HepG2 (cell line): ENCODE measurements around the gene PLAA. TPM values are rescaled to one million over a fixed set of nuclear protein-coding genes. Genes with fewer than 3 reads are reported as not detected.
A peak's percentile ranks its signal among the peaks of the same experiment; 100 is the strongest.

Source experiments
- ATAC-seq: fragments of 200-7000 bp; cut with Tn5 transposase; 3 replicates; pipeline ENCODE4 v1.9.1; 2020; ENCODE audit warnings: mild to moderate bottlenecking, moderate library complexity
- Bru-seq: library from RNA; stranded (reverse); fragments of 400-500 nt; gene quantifications from one replicate; lab custom pipeline; 2021; lab: Mats Ljungman, UMichigan
- BruChase-seq, 2 experiments: library from RNA; stranded (reverse); fragments of 400-500 nt; gene quantifications; one replicate each; lab custom pipeline; 2021; lab: Mats Ljungman, UMichigan
- BruUV-seq: library from RNA; stranded (reverse); fragments of 400-500 nt; replicated peaks from 2 replicates; lab custom pipeline; 2021; lab: Mats Ljungman, UMichigan
- CTCF ChIA-PET: fragments of 300-600 bp; formaldehyde crosslinking; extraction: SDS; loops from one replicate; lab custom pipeline; 2021; ENCODE audit warnings: low total read pairs, inconsistent platforms, low intra/inter-chr PET ratio; lab: Yijun Ruan, JAX
- POLR2A ChIA-PET: fragments of 350-600 bp; sonication (Branson Sonifier 250); formaldehyde crosslinking; loops from one replicate; lab custom pipeline; 2020; ENCODE audit warnings: antibody characterized with exemption, inconsistent platforms; lab: Yijun Ruan, JAX
- DNase-seq: peaks from one replicate; pipeline ENCODE4 v3.0.0-alpha.2; 2015; ENCODE audit warnings: low spot score
- FAIRE-seq: peaks from 3 replicates; lab custom pipeline; 2011; peaks lifted over from hg19 to GRCh38; lab: Jason Lieb, UNC
- H2AFZ ChIP-seq: one replicate; pipeline ENCODE4 v1.6.1; 2011; ENCODE audit warnings: low read length, inconsistent platforms
- H3K27ac ChIP-seq: fragments of 300-600 bp; 3 replicates; pipeline ENCODE4 v1.8.0; 2011; ENCODE audit warnings: mixed run types, mild to moderate bottlenecking, mixed read lengths, low read length, inconsistent platforms; ENCODE audit not compliant: insufficient read depth; ENCODE audit errors: extremely low read length
- H3K27me3 ChIP-seq, 2 experiments: fragments of 200-600 bp in 1 of 2; 2 replicates in 1 of 2; 3 replicates in 1 of 2; pipeline versions ENCODE4 v1.6.0 to v1.8.0; 2011; ENCODE audit warnings: low read length in 2 of 2, mild to moderate bottlenecking in 2 of 2, moderate library complexity in 2 of 2, inconsistent platforms in 1 of 2; ENCODE audit not compliant: insufficient read depth in 2 of 2, control insufficient read depth in 1 of 2
- H3K36me3 ChIP-seq, 2 experiments: fragments of 200-600 bp in 1 of 2; replicated peaks in 1 of 2; 2 replicates in 1 of 2; 3 replicates in 1 of 2; pipeline versions ENCODE4 v1.5.1 to v1.8.0; 2011; ENCODE audit warnings: low read length in 2 of 2, inconsistent platforms in 1 of 2; ENCODE audit not compliant: insufficient read depth in 2 of 2, control insufficient read depth in 1 of 2
- H3K4me1 ChIP-seq: 2 replicates; pipeline ENCODE4 v1.5.1; 2012; ENCODE audit warnings: low read length, inconsistent platforms; ENCODE audit not compliant: insufficient read depth
- H3K4me2 ChIP-seq: 2 replicates; pipeline ENCODE4 v1.6.0; 2011; ENCODE audit warnings: low read depth, low read length, inconsistent platforms
- H3K4me3 ChIP-seq, 3 experiments: fragments of 200-600 bp in 1 of 3; sonication (generic), shearing (Covaris generic) in 1 of 3; replicated peaks in 1 of 3; 2 replicates each; pipeline ENCODE4 v1.5.1; 2011 to 2016; ENCODE audit warnings: low read length in 3 of 3, inconsistent platforms in 2 of 3, low read depth in 2 of 3, mild to moderate bottlenecking in 2 of 3, control low read depth in 1 of 3, mixed read lengths in 1 of 3; ENCODE audit not compliant: insufficient read depth in 1 of 3
- H3K79me2 ChIP-seq: one replicate; pipeline ENCODE4 v1.6.1; 2011; ENCODE audit warnings: low read length, inconsistent platforms; ENCODE audit not compliant: insufficient read depth
- H3K9ac ChIP-seq: 2 replicates; pipeline ENCODE4 v1.6.0; 2011; ENCODE audit warnings: mild to moderate bottlenecking, low read depth, low read length, inconsistent platforms; ENCODE audit not compliant: insufficient read depth
- H3K9me3 ChIP-seq: 2 replicates; pipeline ENCODE4 v1.5.1; 2012; ENCODE audit warnings: mild to moderate bottlenecking, low read length
- H4K20me1 ChIP-seq: 2 replicates; pipeline ENCODE4 v1.6.0; 2011; ENCODE audit warnings: inconsistent platforms, mild to moderate bottlenecking, low read length, moderate library complexity; ENCODE audit not compliant: insufficient read depth
- DRAP1 ChIP-seq: IDR thresholded peaks from 2 replicates; pipeline ENCODE4 v1.6.1; 2016; ENCODE audit warnings: missing genetic modification reagents, missing compliant biosample characterization
- PHF8 ChIP-seq: sonication (generic); formaldehyde crosslinking; IDR thresholded peaks from 2 replicates; pipeline ENCODE4 v1.5.0; 2020; ENCODE audit warnings: missing genetic modification reagents
- ZNF33B ChIP-seq: sonication (generic); formaldehyde crosslinking; IDR thresholded peaks from 2 replicates; pipeline ENCODE4 v1.5.1; 2020; ENCODE audit warnings: mild to moderate bottlenecking, missing genetic modification reagents
- ZNF503 ChIP-seq: sonication (generic); formaldehyde crosslinking; IDR thresholded peaks from 2 replicates; pipeline ENCODE4 v1.4.0; 2020; ENCODE audit warnings: missing genetic modification reagents
- ZNF574 ChIP-seq: sonication (generic); formaldehyde crosslinking; IDR thresholded peaks from 2 replicates; pipeline ENCODE4 v1.4.0; 2020; ENCODE audit warnings: missing genetic modification reagents
- ZSCAN5A ChIP-seq: sonication (generic); formaldehyde crosslinking; IDR thresholded peaks from 2 replicates; pipeline ENCODE4 v1.8.0; 2022; ENCODE audit warnings: mild to moderate bottlenecking, missing genetic modification reagents, borderline replicate concordance
- WGBS: methylation state at CpG from one replicate; pipeline ENCODE4 v1.1.6; 2017; ENCODE audit warnings: low lambda C conversion rate; 5-methylcytosine and 5-hydroxymethylcytosine counted together
- in situ Hi-C: cut with HindIII; loops from 2 replicates; pipeline ENCODE4 v1.10.0; 2017; ENCODE audit warnings: low pct_unique_long_range_greater_than_20kb; ENCODE audit not compliant: extremely low pct_ligation_motif_present
- intact Hi-C: fragments of 100-400 bp; cut with micrococcal nuclease; formaldehyde crosslinking; loops from one replicate; pipeline ENCODE4 v1.10.0; 2022; ENCODE audit not compliant: unreplicated experiment
- long read RNA-seq, 2 experiments: library from RNA in 1 of 2; library from polyadenylated mRNA in 1 of 2; stranded (forward) in 1 of 2; unstranded in 1 of 2; transcript quantifications; one replicate each; pipeline ENCODE4 v2.0.0, GENCODE V29; 2019 to 2022
- polyA minus RNA-seq, 3 experiments: library from RNA; depleted of rRNA, polyadenylated mRNA; stranded (reverse); fragments of >200 nt; gene quantifications; 2 replicates each; pipeline ENCODE4 v1.2.3, GENCODE V29; 2011; ENCODE audit warnings: low replicate concordance in 1 of 3
- polyA plus RNA-seq, 8 experiments: library from polyadenylated mRNA; depleted of rRNA in 3 of 8; stranded (reverse) in 7 of 8; unstranded in 1 of 8; fragments of >200 nt; fragmentation: Illumina TruSeq in 4 of 8; extraction: Trizol in 4 of 8; gene quantifications; 2 replicates each; pipeline versions ENCODE4 v1.2.1 to v1.2.3, GENCODE V29; 2011 to 2016; ENCODE audit warnings: low read depth in 4 of 8, missing spikeins in 1 of 8, mixed read lengths in 1 of 8; ENCODE audit not compliant: insufficient read depth in 1 of 8
- total RNA-seq, 5 experiments: library from RNA; depleted of rRNA; stranded (reverse); fragments of >200 nt; fragmentation: Illumina TruSeq; extraction: Trizol; gene quantifications; 2 replicates each; pipeline ENCODE4 v1.2.3, GENCODE V29; 2016; ENCODE audit warnings: low read depth in 1 of 5

PLAA gene
- total RNA-seq (2016; rRNA removed; fragmentation: Illumina TruSeq; extraction: Trizol) = 22.9 and 25.2 TPM in 2 replicates
- 7.1 and 7.5 TPM in 2 replicates for total RNA-seq (2016; cell fraction: cytosol; rRNA removed; fragmentation: Illumina TruSeq; extraction: Trizol; ENCODE audit: low read depth)
- total RNA-seq (2016; cell fraction: insoluble cytoplasmic fraction; rRNA removed; fragmentation: Illumina TruSeq; extraction: Trizol) = 22.9 and 28.5 TPM in 2 replicates
- total RNA-seq (2016; cell fraction: membrane; rRNA removed; fragmentation: Illumina TruSeq; extraction: Trizol) = 10.3 and 15.0 TPM in 2 replicates
- total RNA-seq (2016; cell fraction: nucleus; rRNA removed; fragmentation: Illumina TruSeq; extraction: Trizol) = 16.3 and 26.5 TPM in 2 replicates
- 5.4 and 5.8 TPM in 2 replicates for polyA plus RNA-seq (2011; rRNA removed)
- 3.4 and 5.1 TPM in 2 replicates for polyA plus RNA-seq (2011; cell fraction: cytosol; rRNA removed)
- 5.6 and 6.9 TPM in 2 replicates for polyA plus RNA-seq (2011; cell fraction: nucleus; rRNA removed)
- 14.1 and 15.6 TPM in 2 replicates for polyA plus RNA-seq (2012)
- polyA plus RNA-seq (2016; cell fraction: cytosol; fragmentation: Illumina TruSeq; extraction: Trizol; ENCODE audit: low read depth) = 2.0 and 3.2 TPM in 2 replicates
- polyA plus RNA-seq (2016; cell fraction: insoluble cytoplasmic fraction; fragmentation: Illumina TruSeq; extraction: Trizol; ENCODE audit: low read depth) = 20.3 and 21.6 TPM in 2 replicates
- polyA plus RNA-seq (2016; cell fraction: membrane; fragmentation: Illumina TruSeq; extraction: Trizol; ENCODE audit: low read depth) = 3.5 and 5.1 TPM in 2 replicates
- 12.2 and 14.5 TPM in 2 replicates for polyA plus RNA-seq (2016; cell fraction: nucleus; fragmentation: Illumina TruSeq; extraction: Trizol; ENCODE audit: insufficient read depth, low read depth)
- polyA minus RNA-seq (2011; rRNA and poly(A)+ RNA removed; ENCODE audit: low replicate concordance) = 6.9 and 17.7 TPM in 2 replicates
- polyA minus RNA-seq (2011; cell fraction: cytosol; rRNA and poly(A)+ RNA removed) = 11.3 and 15.9 TPM in 2 replicates
- polyA minus RNA-seq (2011; cell fraction: nucleus; rRNA and poly(A)+ RNA removed) = 30.4 and 30.7 TPM in 2 replicates
- percentile 76 among the genes with signal in this experiment for Bru-seq, nascent RNA
- BruChase-seq, experiment 1, labeled RNA remaining after a 6-hour chase = percentile 69 among the genes with signal in this experiment
- percentile 68 among the genes with signal in this experiment for BruChase-seq, experiment 2, labeled RNA remaining after a 2-hour chase
- long read RNA-seq, experiment 1, full-length matches to known transcripts = 17 of 22 reads
- long read RNA-seq, experiment 1, partial matches to known transcripts = 0 of 22 reads
- long read RNA-seq, experiment 1, other reads (novel, unspliced or antisense) = 5 of 22 reads
- long read RNA-seq, experiment 2, full-length matches to known transcripts = 15 of 38 reads
- long read RNA-seq, experiment 2, partial matches to known transcripts = 13 of 38 reads
- long read RNA-seq, experiment 2, other reads (novel, unspliced or antisense) = 10 of 38 reads

- H3K36me3 ChIP-seq = no peaks in the 10 kb centered on the region; a peak in 1 of 5 replicates
- in situ Hi-C loops = no loop called here
- no peaks in the 10 kb centered on the region; a peak in 1 of 5 replicates for H3K27me3 ChIP-seq
- H3K4me2 ChIP-seq = peak within 1 kb of the TSS; percentile 89
- 0% methylated on average over 8 of the region's 76 CpGs for WGBS
- ChIA-PET POLR2A (interaction anchor here (1.9 to 2.2 kb wide), 2 partner anchors 9 to 55 kb away, joined by 17 to 30 read pairs; partner anchors contain the start of genes CAAP1 and IFT74), CTCF (no interaction called here)
- peaks cover 44% of the 10 kb centered on the region for H3K79me2 ChIP-seq
- H3K27ac ChIP-seq = peak within 1 kb of the TSS; percentile 98
- no peaks in the 10 kb centered on the region for H3K9me3 ChIP-seq
- peak within 1 kb of the TSS; percentile 90 to 98 (median 93) for H3K4me3 ChIP-seq
- intact Hi-C loops = loop anchor here (1.0 kb wide), 2 partner anchors 9 to 55 kb away; partner anchors contain the start of genes CAAP1 and IFT74
- DNase-seq = peak; percentile 86
- H3K9ac ChIP-seq = peak within 1 kb of the TSS; percentile 95
- no TSS peak for BruUV-seq
- FAIRE-seq = no peak
- H3K4me1 ChIP-seq = peaks cover 56% of the 10 kb centered on the region
- peak within 1 kb of the TSS; percentile 87 for H2AFZ ChIP-seq
- 0 out of 2 replicates have a peak, but pooled peaks cover 2% of the 10 kb centered on the region for H4K20me1 ChIP-seq
- peak; percentile 98 for ATAC-seq
- TF ChIP-seq ZNF33B (CRISPR knock-in tag) (no peak), ZNF574 (peak; percentile 88), DRAP1 (CRISPR knock-in tag) (no peak), PHF8 (CRISPR knock-in tag) (peak; percentile 95), ZNF503 (no peak), ZSCAN5A (CRISPR knock-in tag) (no peak)
Measured at GRCh38 chr9:26946753-26947727, at the start of gene PLAA. Gene PLAA (minus strand): TSS chr9:26947242. CDS start chr9:26947045, 197 bp downstream.
